Brain microvascular endothelial cell (primary cell): ENCODE results near the gene HYDIN.
"Not testable (repeated sequence)": the region's sequence is repeated elsewhere in the genome, so short reads cannot be mapped to it uniquely, and the experiment has no call there.

Experiments used
- DNase-seq: peaks from one replicate; pipeline ENCODE4 v3.0.0-alpha.2; 2020
- H3K27ac ChIP-seq: fragments of 250-450 bp; sonication (Bioruptor Pico); 2 replicates; pipeline ENCODE4 v1.5.1; 2020; ENCODE audit warnings: mild to moderate bottlenecking, moderate library complexity
- H3K27me3 ChIP-seq: fragments of 250-450 bp; sonication (Bioruptor Pico); replicated peaks from 2 replicates; pipeline ENCODE4 v1.5.1; 2020; ENCODE audit warnings: mild to moderate bottlenecking
- H3K36me3 ChIP-seq: fragments of 250-450 bp; sonication (Bioruptor Pico); replicated peaks from 2 replicates; pipeline ENCODE4 v1.5.1; 2020; ENCODE audit warnings: mild to moderate bottlenecking
- H3K4me3 ChIP-seq: 2 replicates; pipeline ENCODE4 v1.5.1; 2011; ENCODE audit warnings: low read depth, mild to moderate bottlenecking, control low read depth, low read length, moderate library complexity
- in situ Hi-C: cut with HindIII; loops from 2 replicates; pipeline ENCODE4 v1.10.0; 2017; ENCODE audit warnings: low sequenced_read_pairs, low pct_ligation_motif_present

The HYDIN gene

GRCh38 chr16:71015419-71015818 is 215.1 kb downstream of the HYDIN start:
- DNase-seq, H3K27ac ChIP-seq, H3K36me3 ChIP-seq, in situ Hi-C loops, H3K27me3 ChIP-seq, H3K4me3 ChIP-seq: not testable (repeated sequence)

DNA sequence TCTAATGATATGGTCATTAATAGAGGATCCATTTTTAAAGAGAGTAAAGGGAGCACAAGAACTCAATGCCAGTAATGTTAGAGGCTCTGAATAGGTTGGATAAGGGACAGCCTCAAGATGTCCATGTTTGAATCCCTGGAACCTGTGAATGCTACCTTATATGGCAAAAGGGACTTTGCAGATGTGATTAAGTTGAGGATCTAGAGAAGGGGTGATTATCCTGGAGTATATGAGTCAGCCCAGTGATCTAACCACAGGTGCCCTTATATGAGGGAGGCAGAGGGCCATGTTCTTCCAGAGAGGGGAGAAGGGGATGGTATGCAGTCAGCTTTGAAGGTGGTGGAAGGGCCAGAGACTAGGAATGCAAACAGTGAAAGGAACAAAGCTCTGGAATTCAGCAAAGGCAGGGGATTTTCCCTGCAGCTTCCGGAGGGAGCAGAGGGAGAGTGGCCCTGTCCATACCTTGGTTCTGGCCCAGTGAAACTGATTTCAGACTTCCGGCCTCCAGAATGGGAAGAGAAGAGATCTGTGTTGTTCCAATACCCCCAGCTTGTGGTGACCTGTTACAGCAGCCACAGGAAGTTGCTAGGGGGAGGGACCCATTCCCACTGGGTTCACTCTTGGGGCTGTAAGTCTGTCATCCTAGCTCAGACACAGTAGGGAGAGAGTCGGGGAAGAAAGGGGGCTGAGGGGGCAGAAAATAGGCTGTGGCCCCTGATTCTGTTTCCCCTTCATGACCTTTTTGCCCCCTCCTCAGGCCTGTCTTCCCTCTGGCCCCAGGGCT is 220.9 kb downstream of the HYDIN start:
- in situ Hi-C loops, H3K27ac ChIP-seq, H3K4me3 ChIP-seq, DNase-seq, H3K36me3 ChIP-seq, H3K27me3 ChIP-seq: not testable (repeated sequence)

GRCh38 chr16:71006516-71006915 is 224.0 kb downstream of the HYDIN start:
- in situ Hi-C loops, DNase-seq, H3K36me3 ChIP-seq, H3K4me3 ChIP-seq, H3K27me3 ChIP-seq, H3K27ac ChIP-seq: not testable (repeated sequence)

- DNase-seq, in situ Hi-C loops, H3K27me3 ChIP-seq, H3K27ac ChIP-seq, H3K4me3 ChIP-seq, H3K36me3 ChIP-seq: not testable (repeated sequence)
Measured at GRCh38 chr16:70999735-71000134, 230.8 kb downstream of the HYDIN start.

GRCh38 chr16:70995799-70996198 is 234.7 kb downstream of the HYDIN start:
- in situ Hi-C loops, H3K4me3 ChIP-seq, H3K27ac ChIP-seq, H3K36me3 ChIP-seq, DNase-seq, H3K27me3 ChIP-seq: not testable (repeated sequence)

GRCh38 chr16:70992511-70992910 is 238.0 kb downstream of the HYDIN start:
- H3K27me3 ChIP-seq, DNase-seq, in situ Hi-C loops, H3K4me3 ChIP-seq, H3K27ac ChIP-seq, H3K36me3 ChIP-seq: not testable (repeated sequence)

- H3K4me3 ChIP-seq, in situ Hi-C loops, H3K27me3 ChIP-seq, H3K27ac ChIP-seq, H3K36me3 ChIP-seq: not testable (repeated sequence)
- peak; percentile 9 for DNase-seq
Measured at GRCh38 chr16:70987019-70987715, 243.4 kb downstream of the HYDIN start.

DNA sequence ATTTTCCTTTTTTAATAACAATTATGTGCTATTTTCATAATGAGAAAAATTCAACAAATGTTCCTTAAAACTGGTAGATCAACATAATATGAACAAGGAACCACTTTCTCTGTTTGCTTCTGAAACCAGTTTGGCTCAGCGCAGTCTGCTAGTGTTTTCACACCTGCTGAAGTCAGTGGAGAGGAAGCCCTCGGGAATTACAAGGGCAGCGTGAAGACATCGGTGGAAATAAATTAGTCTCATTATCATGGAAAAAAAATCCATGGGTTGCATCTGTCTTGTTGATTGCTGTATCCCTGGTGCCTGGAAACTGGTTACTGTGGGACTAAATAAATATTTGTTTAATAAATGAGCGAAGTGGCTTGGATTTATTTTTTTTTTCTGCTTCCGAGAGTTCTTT is 245.8 kb downstream of the HYDIN start:
- H3K27ac ChIP-seq, H3K27me3 ChIP-seq, DNase-seq, H3K4me3 ChIP-seq, in situ Hi-C loops, H3K36me3 ChIP-seq: not testable (repeated sequence)

DNA sequence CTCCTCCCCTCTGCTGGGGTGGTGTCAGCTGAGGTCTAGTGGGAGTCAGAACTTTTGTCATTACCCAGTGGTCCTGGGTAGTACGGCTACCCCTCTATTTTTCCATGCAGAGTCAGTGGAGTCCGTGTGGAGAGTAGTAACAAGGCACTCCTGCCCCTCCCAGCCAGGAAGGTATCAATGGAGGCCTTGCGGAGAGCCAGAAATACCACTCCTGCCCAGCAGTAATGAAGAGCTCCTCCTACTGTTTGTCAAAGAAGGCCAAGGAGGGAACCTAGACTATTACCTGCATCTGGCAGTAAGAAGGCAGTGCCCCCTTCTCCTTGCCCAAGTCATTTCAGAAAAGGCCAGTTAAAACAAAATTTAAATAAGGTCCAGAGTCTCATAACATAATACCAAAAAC is 262.2 kb downstream of the HYDIN start:
- H3K36me3 ChIP-seq, H3K27ac ChIP-seq, DNase-seq, H3K27me3 ChIP-seq, in situ Hi-C loops, H3K4me3 ChIP-seq: not testable (repeated sequence)

GRCh38 chr16:70960169-70960568 is 270.4 kb downstream of the HYDIN start:
- H3K4me3 ChIP-seq, H3K27me3 ChIP-seq, H3K27ac ChIP-seq, H3K36me3 ChIP-seq, DNase-seq, in situ Hi-C loops: not testable (repeated sequence)

DNA sequence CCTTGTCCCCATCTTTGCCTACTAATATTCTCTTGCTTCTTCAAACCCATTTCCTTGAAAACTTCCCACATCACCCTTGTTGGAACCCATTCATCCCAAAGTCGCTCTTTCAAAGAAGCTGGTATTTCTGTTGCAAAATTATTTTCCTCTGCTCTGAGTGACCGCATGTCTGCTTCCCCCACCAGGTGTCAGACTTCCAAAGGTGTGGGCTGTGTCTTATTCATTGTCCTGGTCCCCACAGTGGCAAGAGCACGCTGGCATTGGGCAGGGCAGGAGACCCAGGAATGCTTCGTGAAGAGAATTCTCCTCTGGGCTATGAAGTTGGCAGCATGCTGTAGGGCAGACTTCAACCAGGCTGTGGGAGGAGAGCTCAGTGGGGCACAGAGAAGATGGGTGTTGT is 275.6 kb downstream of the HYDIN start:
- H3K27ac ChIP-seq, DNase-seq, H3K27me3 ChIP-seq, H3K36me3 ChIP-seq, H3K4me3 ChIP-seq, in situ Hi-C loops: not testable (repeated sequence)

GRCh38 chr16:70953824-70954223 is 276.7 kb downstream of the HYDIN start:
- in situ Hi-C loops, H3K4me3 ChIP-seq, H3K27me3 ChIP-seq, DNase-seq, H3K36me3 ChIP-seq, H3K27ac ChIP-seq: not testable (repeated sequence)

DNA sequence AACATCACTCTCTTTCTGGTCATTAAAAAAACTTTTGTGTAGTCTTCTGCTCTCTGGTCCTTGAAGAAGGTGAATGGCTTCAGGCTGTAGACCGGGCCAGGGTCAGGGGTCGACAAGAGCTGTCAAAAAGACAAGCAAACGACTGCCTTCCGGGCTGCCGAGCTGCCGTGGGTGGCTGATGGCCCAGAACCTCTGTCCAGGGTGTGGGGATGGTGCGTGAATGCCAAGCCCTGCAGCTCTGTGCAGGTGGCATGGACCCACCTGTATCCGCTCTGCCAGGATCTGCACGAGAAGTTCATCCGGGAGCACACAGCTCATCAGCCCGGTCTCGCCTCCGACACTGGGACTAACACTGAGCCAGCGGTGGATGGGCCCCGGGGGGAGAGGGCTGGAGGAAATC is 287.0 kb downstream of the HYDIN start:
- DNase-seq, H3K36me3 ChIP-seq, in situ Hi-C loops, H3K4me3 ChIP-seq, H3K27me3 ChIP-seq, H3K27ac ChIP-seq: not testable (repeated sequence)

DNA sequence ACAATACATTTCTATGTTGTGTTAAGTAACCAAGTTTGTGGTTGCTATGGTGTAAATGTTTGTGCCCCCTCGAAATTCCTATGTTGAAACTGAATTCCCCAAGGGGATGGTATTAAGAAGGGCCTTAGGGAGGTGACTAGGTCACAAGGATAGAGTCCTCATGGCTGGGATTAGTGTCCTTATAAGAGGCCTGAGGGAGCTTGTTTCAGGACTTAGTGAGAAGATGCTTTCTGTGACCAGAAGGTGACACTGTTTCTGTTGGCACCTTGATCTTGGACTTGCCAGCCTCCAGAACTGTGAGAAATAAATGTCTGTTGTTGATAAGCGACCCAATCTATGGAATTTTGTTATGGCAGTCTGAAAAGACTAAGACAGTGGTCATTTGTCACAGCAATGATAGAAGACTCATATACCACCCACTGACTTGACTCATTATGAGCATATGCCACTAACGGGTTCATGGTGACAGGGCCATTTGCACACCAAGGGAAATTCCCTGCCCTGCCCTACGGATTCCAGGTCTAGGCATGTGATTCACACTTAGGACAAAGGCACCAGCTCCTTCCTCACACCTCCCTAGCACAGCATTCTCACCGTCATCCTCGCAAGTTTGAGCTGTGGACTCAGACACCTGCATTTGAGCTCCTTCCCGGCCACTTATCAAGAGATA is 290.7 kb downstream of the HYDIN start:
- H3K4me3 ChIP-seq, H3K27ac ChIP-seq, H3K27me3 ChIP-seq, DNase-seq, in situ Hi-C loops, H3K36me3 ChIP-seq: not testable (repeated sequence)
